GM12801 (cell line): ENCODE data around the gene ARRDC1.

Experiments used
- CTCF ChIP-seq: IDR thresholded peaks from one replicate; pipeline ENCODE4 v1.5.1; 2011; ENCODE audit warnings: control low read depth; ENCODE audit not compliant: insufficient read length; ENCODE audit errors: extremely low read depth

Gene ARRDC1

GRCh38 chr9:137630679-137631078 is 25.2 kb downstream of the ARRDC1 start:
- no peak for TF ChIP-seq CTCF

- no peak for TF ChIP-seq CTCF
Measured at GRCh38 chr9:137631345-137632229, 26.1 kb downstream of the ARRDC1 start.

- TF ChIP-seq CTCF, result no peak
Measured at GRCh38 chr9:137632230-137633161, 27.0 kb downstream of the ARRDC1 start.

- TF ChIP-seq CTCF, result no peak
Measured at GRCh38 chr9:137634016-137634415, 28.5 kb downstream of the ARRDC1 start.

GRCh38 chr9:137638680-137639079 is 33.2 kb downstream of the ARRDC1 start:
- no peak for TF ChIP-seq CTCF

- TF ChIP-seq CTCF, result no peak
Measured at GRCh38 chr9:137639303-137640051, 34.0 kb downstream of the ARRDC1 start.

- no peak for TF ChIP-seq CTCF
Measured at GRCh38 chr9:137640862-137641261, 35.4 kb downstream of the ARRDC1 start.
